Measurements from ENCODE around the gene LGR4.

Gene LGR4

DNA sequence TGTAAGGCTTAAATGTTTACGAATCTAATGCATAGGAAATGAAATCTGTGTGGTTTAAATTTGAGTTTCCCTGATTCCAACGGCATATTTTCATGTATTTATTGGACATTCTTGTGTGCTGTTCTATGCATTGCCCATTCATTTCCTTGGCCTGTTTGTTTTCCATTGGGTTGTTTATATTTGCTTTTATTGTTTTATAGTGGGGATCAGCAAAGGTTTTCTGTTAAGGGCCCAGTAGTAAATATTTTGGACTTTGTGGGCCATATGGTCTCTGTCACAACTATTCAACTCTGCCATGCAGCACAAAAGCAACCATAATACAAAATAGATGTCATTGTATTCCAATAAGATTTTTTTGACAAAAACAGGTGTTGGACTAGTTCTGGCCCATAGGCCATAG is 5.2 kb upstream of the LGR4 start:
- TF ChIP-seq, protein P1, sequence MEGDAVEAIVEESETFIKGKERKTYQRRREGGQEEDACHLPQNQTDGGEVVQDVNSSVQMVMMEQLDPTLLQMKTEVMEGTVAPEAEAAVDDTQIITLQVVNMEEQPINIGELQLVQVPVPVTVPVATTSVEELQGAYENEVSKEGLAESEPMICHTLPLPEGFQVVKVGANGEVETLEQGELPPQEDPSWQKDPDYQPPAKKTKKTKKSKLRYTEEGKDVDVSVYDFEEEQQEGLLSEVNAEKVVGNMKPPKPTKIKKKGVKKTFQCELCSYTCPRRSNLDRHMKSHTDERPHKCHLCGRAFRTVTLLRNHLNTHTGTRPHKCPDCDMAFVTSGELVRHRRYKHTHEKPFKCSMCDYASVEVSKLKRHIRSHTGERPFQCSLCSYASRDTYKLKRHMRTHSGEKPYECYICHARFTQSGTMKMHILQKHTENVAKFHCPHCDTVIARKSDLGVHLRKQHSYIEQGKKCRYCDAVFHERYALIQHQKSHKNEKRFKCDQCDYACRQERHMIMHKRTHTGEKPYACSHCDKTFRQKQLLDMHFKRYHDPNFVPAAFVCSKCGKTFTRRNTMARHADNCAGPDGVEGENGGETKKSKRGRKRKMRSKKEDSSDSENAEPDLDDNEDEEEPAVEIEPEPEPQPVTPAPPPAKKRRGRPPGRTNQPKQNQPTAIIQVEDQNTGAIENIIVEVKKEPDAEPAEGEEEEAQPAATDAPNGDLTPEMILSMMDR (IDR thresholded peaks at IDR 0.05) = no peak

DNA sequence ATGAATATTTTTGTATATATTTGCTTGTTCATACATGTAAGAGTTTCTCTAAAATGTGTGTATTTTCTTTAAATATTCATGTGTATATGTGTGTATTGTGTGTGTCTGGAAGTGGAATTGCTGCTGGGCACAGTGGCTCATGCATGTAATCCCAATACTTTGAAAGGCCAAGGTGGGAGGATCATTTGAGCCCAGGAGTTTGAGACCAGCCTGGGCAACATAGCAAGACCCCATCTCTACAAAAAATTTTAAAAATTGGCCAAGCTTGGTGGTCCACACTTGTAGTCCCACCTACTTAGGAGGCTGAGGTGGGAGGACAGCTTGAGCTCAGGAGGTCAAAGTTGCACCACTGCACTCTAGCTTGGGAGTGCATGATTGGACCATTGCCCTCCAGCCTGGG is 4.7 kb upstream of the LGR4 start:
- TF ChIP-seq, protein P1 (IDR thresholded peaks at IDR 0.05) = no peak

DNA sequence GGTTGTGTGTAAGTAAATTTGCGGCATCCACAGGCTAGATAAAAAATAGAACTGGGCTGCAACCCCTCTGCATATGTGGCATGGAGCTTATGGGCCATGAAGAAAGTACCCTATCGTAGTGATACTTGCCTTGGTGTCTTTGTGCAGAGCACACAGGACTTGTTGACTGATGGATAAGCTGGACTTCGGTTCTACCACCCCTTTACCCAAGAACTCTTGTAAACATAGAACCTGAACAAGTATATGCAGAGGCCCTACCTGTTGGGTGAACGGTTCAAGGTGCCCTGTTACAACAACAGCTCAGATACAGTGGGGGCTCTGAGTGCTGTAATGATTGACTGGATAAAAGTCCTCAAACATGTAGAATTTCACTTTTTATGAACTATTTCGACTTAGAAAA is 3.0 kb upstream of the LGR4 start:
- TF ChIP-seq, protein P1 (IDR thresholded peaks at IDR 0.05) = no peak

DNA sequence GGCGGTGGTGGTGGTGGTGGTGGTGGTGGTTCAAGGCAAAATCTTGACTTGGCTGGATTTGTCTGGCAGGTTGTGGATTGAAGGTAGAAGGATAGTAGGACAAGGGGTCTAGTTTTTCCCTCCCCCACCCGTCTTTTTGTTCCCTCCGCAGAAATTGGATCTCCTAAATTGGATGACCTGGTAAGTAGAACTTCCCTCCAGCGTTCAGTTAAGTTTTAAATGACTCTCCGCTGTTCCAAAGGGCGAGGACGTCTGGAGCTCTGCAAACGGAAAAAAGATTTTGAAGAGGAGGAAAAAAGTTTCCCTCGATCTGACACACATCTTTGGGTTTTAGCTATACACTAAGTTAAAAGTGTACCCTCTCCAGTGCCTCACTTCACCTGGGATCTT is 422 bp upstream of the LGR4 start:
- TF ChIP-seq, protein P1 (IDR thresholded peaks at IDR 0.05) = no peak

DNA sequence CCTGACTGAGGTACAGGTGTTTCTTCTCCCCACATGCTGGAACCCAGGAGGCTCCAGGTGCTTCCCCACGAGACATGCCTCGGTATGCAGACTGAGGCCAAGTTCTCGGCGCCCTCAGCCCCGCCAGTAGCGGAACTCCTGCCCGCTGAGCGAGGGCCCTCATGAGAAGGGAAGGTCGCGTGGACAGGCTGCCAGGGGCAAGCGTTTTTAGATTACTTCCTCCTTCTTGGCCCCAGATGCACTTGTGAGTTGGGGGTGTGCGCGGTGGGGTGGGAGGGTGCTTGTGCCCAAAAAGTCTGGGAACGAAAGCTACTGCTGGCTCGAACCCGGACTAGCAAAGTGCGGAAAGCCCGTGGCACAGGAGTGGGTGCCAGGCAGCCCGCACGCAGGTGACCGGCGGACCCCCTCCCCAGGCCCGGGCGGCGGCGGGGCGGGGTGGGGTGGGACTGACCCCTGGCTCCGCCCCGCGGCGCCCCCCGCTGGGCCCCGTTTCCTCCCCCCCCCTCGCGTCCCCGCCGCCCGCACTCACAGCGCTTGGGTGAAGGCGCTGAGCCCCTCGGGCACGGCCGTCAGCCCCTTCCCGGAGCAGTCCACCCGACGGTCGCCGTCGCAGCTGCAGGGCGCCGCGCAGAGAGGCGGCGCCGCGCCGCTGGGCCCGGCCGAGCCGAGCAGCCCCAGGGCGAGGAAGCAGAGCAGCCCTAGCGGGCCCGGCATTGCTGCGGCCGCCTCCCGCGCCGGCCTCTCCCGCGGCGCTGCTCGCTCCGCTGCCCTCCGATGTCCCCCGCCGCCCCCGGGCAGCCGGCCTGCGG is 797 bp downstream of the LGR4 start:
- TF ChIP-seq, protein P1 (IDR thresholded peaks at IDR 0.05) = no peak

DNA sequence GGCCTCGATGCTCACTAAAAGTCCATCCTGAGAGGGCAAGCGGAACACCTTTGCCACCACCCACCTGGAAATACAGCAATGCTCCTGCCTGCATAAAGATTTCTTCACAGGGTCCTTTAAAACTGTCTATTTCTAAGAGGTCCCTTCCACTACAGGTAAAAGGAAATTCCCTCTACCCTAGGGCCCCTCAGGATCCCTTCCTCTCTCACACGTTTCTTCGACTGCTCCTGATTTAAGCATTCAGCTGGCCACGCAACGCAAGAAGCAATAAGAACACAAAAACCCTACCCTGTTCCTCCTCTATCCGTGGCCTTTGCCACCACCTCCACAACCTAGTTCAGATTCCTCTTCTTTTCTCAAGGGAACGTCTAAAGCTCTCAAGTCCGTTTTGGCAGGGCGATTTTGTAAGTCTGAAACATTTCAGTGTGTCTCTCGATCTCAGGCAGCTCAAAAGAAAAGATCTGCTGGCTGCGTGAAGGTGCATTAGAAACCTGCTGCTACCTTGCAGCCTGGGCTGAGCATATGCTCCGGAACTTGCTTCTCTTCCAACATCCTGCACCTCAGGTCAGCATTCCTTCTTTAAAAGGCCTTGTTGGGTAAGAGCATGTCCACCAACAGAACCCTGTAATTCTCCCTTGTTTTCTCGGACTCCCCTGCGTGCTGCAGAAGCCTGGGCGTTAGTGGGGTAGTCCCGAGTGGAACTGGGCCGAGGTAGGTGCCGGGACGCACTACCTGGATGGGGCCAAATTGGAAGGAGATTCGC is 1.6 kb downstream of the LGR4 start:
- TF ChIP-seq, protein P1 (IDR thresholded peaks at IDR 0.05) = no peak

DNA sequence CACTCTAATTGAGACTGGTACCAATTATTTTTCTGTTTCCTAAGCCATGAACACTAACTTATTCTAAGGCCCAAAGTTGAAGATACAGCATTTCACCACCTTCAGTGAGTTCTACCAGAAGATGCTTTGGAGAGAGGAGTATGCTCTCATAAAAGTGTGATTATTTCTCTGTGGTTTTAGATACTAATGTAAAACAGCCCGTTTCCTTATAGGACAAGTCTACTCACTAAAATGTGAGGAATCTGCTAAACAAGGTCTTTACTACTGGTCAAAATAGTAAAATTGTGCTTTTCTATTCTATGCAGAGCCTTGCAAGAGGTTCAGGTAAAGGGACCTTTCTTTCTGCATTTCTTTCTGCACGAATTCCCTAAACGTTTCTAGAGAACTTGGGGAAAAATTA is 2.4 kb downstream of the LGR4 start:
- TF ChIP-seq, protein P1 (IDR thresholded peaks at IDR 0.05) = no peak

All from LNCAP (cell line).